GM12874 (cell line): ENCODE results near the gene PEPD.

ENCODE experiments used
- TF ChIP-seq, protein P1 (sequence below): IDR thresholded peaks from 2 replicates; pipeline ENCODE4 v1.5.1; 2011; ENCODE audit warnings: low read depth, mild to moderate bottlenecking, control low read depth, low read length, moderate library complexity; ENCODE audit not compliant: insufficient read depth

Gene PEPD

DNA sequence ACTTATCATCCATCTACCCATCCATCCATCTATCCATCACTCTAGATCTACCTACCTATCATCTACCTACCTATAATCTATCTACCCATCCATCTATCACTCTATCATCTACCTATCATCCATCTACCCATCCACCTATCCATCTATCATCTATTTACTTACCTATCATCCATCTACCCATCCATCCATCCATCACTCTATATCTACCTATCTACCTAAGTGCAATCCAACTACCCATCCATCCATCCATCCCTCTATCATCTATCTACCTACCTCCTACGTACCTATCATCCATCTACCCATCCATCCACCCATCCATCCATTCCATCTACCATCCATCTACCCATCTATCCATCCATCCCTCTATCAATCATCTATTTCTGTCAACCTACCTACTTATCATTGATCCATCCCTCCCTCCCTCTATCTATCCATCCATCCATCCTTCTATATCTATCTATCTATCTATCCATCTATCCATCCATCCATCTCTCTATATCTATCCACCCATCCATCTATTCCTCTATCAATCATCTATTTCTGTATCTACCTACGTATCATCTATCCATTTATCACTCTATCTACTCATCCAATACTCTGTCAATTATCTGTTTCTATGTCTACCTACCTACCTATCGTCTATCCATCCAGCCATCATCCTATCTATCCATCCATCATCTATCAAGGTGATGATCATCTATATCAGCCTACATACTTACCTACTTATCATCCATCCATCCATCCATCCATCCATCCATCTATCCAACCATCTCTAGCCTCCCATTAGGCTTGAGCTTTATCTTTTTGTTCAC is 99.0 kb downstream of the PEPD start:
- TF ChIP-seq, protein P1, sequence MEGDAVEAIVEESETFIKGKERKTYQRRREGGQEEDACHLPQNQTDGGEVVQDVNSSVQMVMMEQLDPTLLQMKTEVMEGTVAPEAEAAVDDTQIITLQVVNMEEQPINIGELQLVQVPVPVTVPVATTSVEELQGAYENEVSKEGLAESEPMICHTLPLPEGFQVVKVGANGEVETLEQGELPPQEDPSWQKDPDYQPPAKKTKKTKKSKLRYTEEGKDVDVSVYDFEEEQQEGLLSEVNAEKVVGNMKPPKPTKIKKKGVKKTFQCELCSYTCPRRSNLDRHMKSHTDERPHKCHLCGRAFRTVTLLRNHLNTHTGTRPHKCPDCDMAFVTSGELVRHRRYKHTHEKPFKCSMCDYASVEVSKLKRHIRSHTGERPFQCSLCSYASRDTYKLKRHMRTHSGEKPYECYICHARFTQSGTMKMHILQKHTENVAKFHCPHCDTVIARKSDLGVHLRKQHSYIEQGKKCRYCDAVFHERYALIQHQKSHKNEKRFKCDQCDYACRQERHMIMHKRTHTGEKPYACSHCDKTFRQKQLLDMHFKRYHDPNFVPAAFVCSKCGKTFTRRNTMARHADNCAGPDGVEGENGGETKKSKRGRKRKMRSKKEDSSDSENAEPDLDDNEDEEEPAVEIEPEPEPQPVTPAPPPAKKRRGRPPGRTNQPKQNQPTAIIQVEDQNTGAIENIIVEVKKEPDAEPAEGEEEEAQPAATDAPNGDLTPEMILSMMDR: no peak

GRCh38 chr19:33421368-33421767 is 100.2 kb downstream of the PEPD start:
- TF ChIP-seq, protein P1: no peak

DNA sequence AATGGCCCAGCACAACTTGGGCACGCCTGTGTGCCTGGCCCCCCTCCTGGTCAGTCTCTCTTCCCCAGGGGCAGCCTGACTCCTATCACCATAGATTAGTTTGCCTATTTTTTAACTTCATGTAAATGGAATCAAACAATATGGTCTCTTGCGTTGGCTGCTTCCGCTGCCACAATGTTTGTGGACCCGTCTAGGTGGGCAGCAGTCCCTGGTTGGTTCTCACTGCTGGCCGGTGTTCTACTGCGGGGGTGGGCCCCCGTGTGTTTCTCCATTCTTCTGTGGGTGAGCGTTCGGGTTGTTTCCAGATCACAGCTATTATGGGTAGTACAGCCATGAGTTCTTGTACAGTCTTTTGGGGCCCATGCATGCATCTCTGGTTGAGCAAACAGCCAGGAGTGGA is 100.8 kb downstream of the PEPD start:
- TF ChIP-seq, protein P1: no peak

- TF ChIP-seq, protein P1: no peak
These were observed 101.8 kb downstream of the PEPD start for GRCh38 chr19:33419788-33420130.

DNA sequence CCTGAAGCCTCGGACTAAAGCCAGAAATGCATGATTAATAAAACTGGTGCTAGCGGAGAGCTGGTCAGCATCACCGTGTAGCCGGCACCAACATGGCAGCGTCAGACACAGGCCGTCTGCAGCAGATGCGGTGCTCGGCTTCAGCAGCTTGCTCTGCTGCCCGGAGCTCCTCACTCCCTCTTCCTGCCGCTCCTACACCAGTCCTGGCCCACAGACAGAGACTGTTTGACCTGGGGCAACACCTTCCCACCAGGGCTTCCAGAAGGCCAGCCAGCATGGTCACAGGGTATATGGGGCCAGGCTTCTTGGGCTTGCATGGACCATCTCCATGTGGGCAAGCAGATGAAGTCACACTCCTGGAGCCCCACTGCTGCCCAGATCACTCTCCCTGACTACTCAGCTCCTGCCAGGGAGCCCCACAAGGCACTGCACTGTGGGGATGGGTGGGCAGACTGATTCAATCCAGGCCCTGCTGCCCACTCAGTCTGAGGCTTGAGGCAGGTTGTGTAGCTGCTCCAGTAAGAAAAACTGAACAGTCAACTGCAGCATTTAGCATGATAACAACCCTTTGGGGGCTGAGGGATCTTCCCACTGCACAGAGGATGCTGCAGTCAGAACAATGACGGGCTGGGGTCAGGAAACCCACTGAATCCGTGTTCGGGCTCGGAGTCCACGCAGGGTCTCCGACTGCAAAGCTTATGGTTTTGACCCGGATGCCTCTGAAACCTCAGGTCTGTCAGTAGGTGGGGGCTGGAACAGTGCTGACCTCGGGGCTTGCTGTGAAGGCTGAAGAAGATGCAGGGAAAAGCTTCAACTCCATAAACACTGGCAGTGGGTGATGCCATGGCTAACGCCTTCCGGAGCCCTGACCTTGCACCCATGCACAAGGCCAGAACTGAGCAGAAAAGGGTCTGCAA is 102.5 kb downstream of the PEPD start:
- TF ChIP-seq, protein P1: no peak

DNA sequence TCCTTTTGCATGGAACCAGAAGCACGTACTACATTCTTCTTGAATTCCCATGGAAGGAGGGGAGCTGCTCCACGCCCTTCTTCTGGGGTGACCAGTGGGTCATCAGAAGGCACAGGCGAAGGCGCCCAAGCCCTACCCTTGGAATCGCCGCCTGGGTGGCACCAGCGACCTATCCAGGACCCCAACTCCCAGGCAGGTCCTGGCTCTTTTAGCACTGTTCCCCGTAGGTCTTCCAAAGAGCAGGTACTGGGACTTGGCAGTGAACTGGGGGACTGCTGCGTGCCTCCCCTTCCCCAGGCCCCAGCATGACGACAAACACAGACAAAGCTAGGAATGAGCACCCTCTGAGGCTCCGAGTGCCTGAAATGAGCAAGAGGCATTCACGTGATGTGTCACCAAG is 103.1 kb downstream of the PEPD start:
- TF ChIP-seq, protein P1: no peak

DNA sequence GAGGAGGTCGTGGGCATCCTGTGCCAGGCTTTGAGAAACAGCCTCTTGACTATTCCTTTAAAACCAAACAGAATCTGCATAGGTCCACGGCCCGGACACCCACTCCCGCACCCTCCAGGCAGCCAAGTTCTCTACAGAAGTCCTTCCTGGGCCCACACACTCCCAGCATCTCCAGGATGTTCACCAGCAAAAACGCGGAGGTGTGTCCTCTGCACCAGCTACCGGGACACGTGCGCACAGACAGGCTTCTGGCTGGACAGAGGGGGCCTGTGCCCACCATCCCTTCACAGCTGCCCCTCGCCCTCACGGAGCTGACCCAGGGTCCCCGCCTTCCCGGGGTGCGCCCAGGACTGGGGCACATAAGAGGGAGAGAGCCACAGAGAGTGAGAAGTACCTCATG is 103.8 kb downstream of the PEPD start:
- TF ChIP-seq, protein P1: no peak
